ENCODE measurements around the gene EPHB3.

The EPHB3 gene

DNA sequence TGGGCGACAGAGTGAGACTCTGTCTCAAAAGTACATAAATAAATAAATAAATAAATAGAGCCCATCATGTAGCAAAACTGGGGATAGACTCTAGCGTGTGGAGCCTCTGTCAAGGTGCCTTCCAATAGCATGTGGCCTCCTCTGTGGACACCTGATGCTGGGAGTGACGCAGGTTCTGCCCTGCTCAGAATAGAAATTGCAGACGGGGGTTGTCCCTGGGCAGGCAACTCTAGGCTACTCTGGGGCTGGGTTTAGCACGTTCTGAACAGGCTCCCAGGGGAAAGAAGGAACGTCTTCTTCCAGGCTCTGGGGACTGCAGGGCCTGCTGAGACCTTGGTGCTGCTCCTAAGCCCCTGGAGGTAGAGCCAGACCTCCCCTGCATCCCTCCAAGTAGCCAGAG, 65.3 kb downstream of the EPHB3 start:
- DNase-seq (ENCODE audit: low read depth) = no peak

DNA sequence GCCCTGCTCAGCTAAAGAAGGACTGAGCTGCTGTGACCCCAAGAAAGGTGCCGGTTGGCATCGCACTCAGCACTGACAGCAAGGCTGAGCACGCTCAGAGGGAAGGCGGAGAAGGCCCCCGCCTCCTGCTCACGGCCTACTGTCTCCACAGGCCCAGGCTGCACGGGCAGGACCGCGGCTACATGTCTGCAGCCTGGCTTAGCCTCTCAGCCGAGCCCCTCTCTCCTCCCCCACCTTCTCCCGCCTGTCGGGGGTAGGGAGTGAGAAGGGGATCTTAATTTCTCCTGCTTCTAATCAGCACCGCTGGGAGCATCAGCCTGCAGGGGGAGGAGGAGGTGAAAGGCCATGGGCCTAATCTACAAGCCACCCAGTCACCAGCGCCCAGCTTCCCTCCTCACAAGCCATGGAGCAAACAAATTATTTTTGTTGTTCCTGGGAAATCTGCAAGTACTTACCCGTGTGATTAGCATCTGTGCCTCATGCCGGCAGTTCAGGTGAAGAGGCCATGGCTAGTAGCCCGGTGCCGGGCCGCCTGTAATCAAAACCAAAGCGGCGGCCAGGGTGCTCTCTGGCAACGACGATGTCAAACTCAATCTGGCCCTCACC, 68.1 kb downstream of the EPHB3 start:
- no peak for DNase-seq (ENCODE audit: low read depth)

- DNase-seq (ENCODE audit: low read depth) = no peak
Measured at GRCh38 chr3:184630861-184631471, 69.4 kb downstream of the EPHB3 start.

DNA sequence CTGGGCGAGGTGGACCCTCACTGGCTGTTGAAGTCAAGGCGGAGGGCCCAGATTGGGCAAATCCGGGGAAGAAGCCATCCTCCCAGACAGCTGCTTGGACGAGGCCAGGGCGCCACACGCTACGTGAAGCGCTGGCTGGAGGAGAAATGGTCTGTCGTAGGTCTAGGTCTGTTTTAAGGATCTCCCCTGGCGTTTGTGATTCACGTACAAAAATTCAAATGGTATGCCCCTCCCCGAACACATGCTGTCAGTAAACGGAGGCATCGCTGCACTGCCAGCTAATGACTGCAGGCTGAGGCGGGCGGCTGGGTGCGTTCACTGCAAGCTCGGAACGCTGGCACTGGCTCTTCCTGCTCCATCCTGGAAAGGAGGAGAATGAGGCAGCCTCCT, 69.9 kb downstream of the EPHB3 start:
- no peak for DNase-seq (ENCODE audit: low read depth)
